KG1 (cell line): ENCODE measurements around the gene WIZ.
A peak's percentile ranks its signal among the peaks of the same experiment; 100 is the strongest.
"Not testable (repeated sequence)": the region's sequence is repeated elsewhere in the genome, so short reads cannot be mapped to it uniquely, and the experiment has no call there.

Experiments used
- DNase-seq: peaks from one replicate; lab custom pipeline; 2025; lab: John Stamatoyannopoulos, UW

WIZ gene

GRCh38 chr19:15449620-15450527 is at the start of gene WIZ:
WIZ (minus strand) TSS chr19:15449956; CDS start chr19:15448307, 1,649 bp downstream.
- DNase-seq: peak; percentile 30

GRCh38 chr19:15498910-15499309 is 49.2 kb upstream of the WIZ start:
- DNase-seq: no peak

GRCh38 chr19:15498156-15498858 is 48.6 kb upstream of the WIZ start:
- no peak for DNase-seq

- no peak for DNase-seq
Observed at GRCh38 chr19:15495151-15495550, 45.4 kb upstream of the WIZ start.

GRCh38 chr19:15488489-15489226 is 38.9 kb upstream of the WIZ start:
- DNase-seq: no peak

- no peak for DNase-seq
Observed at GRCh38 chr19:15487038-15487437, 37.3 kb upstream of the WIZ start.

GRCh38 chr19:15485768-15486167 is 36.0 kb upstream of the WIZ start:
- not testable (repeated sequence) for DNase-seq

- DNase-seq: not testable (repeated sequence)
Observed at GRCh38 chr19:15480996-15481395, 31.2 kb upstream of the WIZ start.

- DNase-seq: no peak
Observed at GRCh38 chr19:15479391-15480345, 29.9 kb upstream of the WIZ start, which contains the start of gene PGLYRP2. PGLYRP2 (minus strand) TSS chr19:15479501; CDS start chr19:15479371, 130 bp downstream.

GRCh38 chr19:15476325-15476724 is 26.6 kb upstream of the WIZ start:
- no peak for DNase-seq

GRCh38 chr19:15475611-15476010 is 25.9 kb upstream of the WIZ start:
- no peak for DNase-seq

GRCh38 chr19:15475169-15475568 is 25.4 kb upstream of the WIZ start:
- DNase-seq: no peak

- not testable (repeated sequence) for DNase-seq
Observed at GRCh38 chr19:15473821-15474220, 24.1 kb upstream of the WIZ start.

GRCh38 chr19:15471639-15472101 is 21.9 kb upstream of the WIZ start:
- DNase-seq: no peak

- DNase-seq: peak; percentile 58
Observed at GRCh38 chr19:15469513-15470297, 19.9 kb upstream of the WIZ start.

- no peak for DNase-seq
Observed at GRCh38 chr19:15468675-15469512, 19.1 kb upstream of the WIZ start.

- DNase-seq: no peak
Observed at GRCh38 chr19:15467734-15468214, 18.0 kb upstream of the WIZ start.

GRCh38 chr19:15466851-15467733 is 17.3 kb upstream of the WIZ start:
- DNase-seq: peak; percentile 84
